H7 (cell line): ENCODE results near the gene TUSC2. TPM values are rescaled to one million over a fixed set of nuclear protein-coding genes. Genes with fewer than 3 reads are reported as not detected.
A peak's percentile ranks its signal among the peaks of the same experiment; 100 is the strongest.
"Not testable (repeated sequence)": the region's sequence is repeated elsewhere in the genome, so short reads cannot be mapped to it uniquely, and the experiment has no call there.

ENCODE experiments used
- DNase-seq: peaks from one replicate; pipeline ENCODE4 v3.0.0; 2012
- H3K27me3 ChIP-seq: 2 replicates; pipeline ENCODE4 v1.6.0; 2011; ENCODE audit warnings: mild to moderate bottlenecking, low read length; ENCODE audit not compliant: control insufficient read depth, insufficient read depth
- H3K36me3 ChIP-seq: replicated peaks from 2 replicates; pipeline ENCODE4 v1.5.1; 2011; ENCODE audit warnings: low read length; ENCODE audit not compliant: control insufficient read depth, insufficient read depth
- H3K4me3 ChIP-seq: 2 replicates; pipeline ENCODE4 v1.5.1; 2011; ENCODE audit warnings: low read depth, mild to moderate bottlenecking, control low read depth, low read length, moderate library complexity; ENCODE audit not compliant: insufficient read depth
- total RNA-seq: library from RNA; depleted of rRNA; stranded (reverse); fragments of >200 nt; shearing (Covaris generic); gene quantifications from 2 replicates; pipeline ENCODE4 v1.2.3, GENCODE V29; 2014

The TUSC2 gene
- total RNA-seq, 1 experiment from 2014 or later = 42.1 TPM

- Histone ChIP-seq H3K27me3 (no peaks in the 10 kb centered on the region), H3K36me3 (peaks cover 35% of the 10 kb centered on the region), H3K4me3 (peak overlapping the region; percentile 62)
- peak; percentile 98 for DNase-seq
Measured at GRCh38 chr3:50320853-50321335, 7.1 kb downstream of the TUSC2 start.

- Histone ChIP-seq H3K36me3 (peaks cover 33% of the 10 kb centered on the region), H3K27me3 (no peaks in the 10 kb centered on the region), H3K4me3 (peak overlapping the region; percentile 62)
- DNase-seq = no peak
Measured at GRCh38 chr3:50319894-50320625, 8.0 kb downstream of the TUSC2 start.

DNA sequence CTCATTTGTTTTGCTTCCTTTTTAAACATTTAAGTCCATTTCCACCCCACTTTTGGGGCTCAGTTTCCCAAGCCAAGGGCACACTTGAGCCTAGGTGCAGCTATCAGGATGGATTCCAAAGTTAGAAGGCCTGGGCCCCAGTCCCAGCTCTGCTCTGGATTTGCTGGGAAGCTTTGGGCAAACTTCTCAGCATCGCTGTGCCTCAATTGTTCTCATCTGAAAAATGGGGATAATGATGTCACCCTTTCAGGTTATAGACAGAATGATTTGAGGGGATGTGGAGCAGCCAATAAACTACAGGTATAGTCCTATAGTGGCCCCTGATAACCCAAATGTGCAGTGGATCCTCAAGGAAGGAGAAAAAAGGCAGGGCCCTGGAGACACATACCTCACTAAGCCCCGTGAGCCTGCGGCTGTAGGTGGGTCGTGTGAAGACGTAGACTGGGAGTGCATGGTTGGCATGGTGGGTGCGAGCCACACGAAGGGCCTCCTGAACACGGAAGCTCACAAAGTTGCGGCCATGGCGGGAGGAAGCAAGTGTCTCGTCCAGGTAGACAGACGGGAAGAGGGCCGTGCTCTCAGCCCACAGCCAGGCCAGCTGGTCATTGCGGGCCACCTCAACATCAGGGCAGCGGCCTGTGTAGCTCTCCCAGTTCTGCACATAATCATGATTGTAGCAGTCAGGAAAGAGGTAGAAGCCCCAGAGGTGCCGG is 8.7 kb downstream of the TUSC2 start:
- no peak for DNase-seq
- H3K27me3 ChIP-seq = no peaks in the 10 kb centered on the region
- no peak overlapping the region for H3K4me3 ChIP-seq
- peaks cover 33% of the 10 kb centered on the region for H3K36me3 ChIP-seq

GRCh38 chr3:50318615-50319014 is 9.4 kb downstream of the TUSC2 start:
- no peak overlapping the region for H3K4me3 ChIP-seq

GRCh38 chr3:50318163-50318562 is 9.9 kb downstream of the TUSC2 start:
- no peak for DNase-seq
- no peaks in the 10 kb centered on the region for H3K27me3 ChIP-seq
- H3K36me3 ChIP-seq = peaks cover 31% of the 10 kb centered on the region
- H3K4me3 ChIP-seq = no peak overlapping the region

More at GRCh38 chr3:50318615-50319014, 9.4 kb downstream of the TUSC2 start:
- no peaks in the 10 kb centered on the region for H3K27me3 ChIP-seq
- no peak for DNase-seq
- H3K36me3 ChIP-seq = peaks cover 31% of the 10 kb centered on the region

DNA sequence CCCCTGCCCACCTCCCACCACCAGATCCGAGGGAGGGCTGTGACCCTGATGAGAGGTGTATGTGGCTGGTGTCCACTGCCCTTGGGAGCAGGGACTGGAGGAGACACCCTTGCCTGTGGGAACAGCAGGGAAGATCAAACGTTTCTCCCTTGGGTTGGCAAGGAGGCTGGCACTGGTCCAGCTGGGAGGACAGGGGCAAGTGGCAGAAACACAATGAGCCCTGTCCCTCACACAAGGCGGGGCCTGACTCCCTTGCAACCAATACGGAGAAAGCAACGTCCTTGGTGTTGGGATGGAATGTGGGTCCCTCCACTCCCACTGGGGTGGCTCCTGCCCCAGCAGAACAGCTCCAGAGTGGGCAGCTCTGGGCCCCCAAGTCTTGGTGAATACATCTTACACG is 10.7 kb downstream of the TUSC2 start:
- H3K27me3 ChIP-seq = no peaks in the 10 kb centered on the region

DNA sequence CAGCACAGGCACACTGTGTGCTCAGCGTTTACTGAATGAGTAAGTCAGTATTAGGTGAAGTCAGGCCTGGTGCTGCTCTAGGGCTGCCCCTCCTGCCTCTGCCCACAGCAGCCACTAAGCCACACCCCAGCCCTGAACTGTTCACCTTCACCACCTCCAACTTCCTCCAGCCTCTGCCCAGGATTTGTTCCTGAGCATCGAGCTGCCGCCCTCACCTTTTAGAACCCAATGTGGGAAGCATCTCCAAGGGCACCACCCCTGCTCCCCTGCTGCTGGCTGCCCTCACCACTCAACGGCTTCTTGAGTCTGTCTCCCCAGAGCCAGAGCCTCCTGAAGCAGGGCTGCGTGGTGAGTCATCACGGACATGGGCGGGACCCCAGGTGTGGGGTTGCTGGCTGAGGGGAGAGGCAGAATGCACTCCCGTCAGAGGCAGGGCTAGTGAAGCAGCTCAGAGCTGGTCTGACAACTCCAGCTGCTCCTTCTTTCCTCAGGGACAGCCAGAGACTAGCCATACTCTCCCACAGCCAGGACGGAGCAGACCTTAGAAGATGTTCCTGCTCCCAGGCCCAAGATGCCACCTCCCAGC is 11.3 kb downstream of the TUSC2 start:
- Histone ChIP-seq H3K27me3 (no peaks in the 10 kb centered on the region), H3K36me3 (peaks cover 31% of the 10 kb centered on the region), H3K4me3 (no peak overlapping the region)
- DNase-seq = no peak

More for the DNA sequence above, 10.7 kb downstream of the TUSC2 start:
- DNase-seq = no peak
- Histone ChIP-seq H3K4me3 (no peak overlapping the region), H3K36me3 (peaks cover 31% of the 10 kb centered on the region)

DNA sequence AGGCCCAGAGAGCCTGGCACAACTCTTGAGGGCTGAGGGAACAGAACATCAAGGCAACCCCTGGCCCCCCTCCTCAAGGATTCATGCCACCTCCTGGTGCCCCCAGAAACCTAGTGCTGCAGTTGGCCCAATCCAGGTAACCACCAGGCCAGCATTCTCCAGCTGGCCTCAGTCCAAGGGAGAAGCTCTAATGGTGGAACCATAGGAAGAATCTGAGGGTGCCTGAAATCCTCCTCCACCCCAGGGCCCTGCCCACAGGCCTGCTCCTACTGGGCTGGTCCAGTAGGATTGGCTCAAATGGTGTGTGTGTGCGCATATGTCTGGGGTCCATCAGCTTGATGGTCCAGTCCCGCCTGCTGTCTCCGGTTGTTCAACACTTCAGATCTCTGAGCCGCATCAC is 13.2 kb downstream of the TUSC2 start:
- no peak overlapping the region for H3K4me3 ChIP-seq
- H3K27me3 ChIP-seq = no peaks in the 10 kb centered on the region
- H3K36me3 ChIP-seq = peaks cover 30% of the 10 kb centered on the region
- no peak for DNase-seq

DNA sequence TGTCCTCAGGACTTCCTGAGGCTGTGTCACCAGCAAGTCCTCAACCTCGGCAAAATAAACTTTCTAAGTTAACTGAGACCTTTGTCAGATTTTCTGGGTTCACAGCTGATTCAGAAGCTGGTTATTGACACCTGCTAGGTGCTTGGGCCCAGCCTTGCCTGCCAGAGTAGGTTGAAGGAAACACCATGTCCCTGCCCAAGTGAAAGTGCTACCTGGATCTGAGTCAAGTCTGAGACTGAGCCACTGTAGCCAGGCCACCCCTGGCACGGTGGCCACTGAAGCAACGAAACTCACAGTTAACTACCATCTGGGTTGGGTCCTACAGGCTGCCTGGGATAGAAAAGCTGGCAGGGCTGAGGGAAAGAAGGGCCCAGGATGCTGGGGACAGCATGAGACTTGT is 13.7 kb downstream of the TUSC2 start:
- Histone ChIP-seq H3K27me3 (no peaks in the 10 kb centered on the region), H3K4me3 (no peak overlapping the region), H3K36me3 (peaks cover 25% of the 10 kb centered on the region)
- no peak for DNase-seq

DNA sequence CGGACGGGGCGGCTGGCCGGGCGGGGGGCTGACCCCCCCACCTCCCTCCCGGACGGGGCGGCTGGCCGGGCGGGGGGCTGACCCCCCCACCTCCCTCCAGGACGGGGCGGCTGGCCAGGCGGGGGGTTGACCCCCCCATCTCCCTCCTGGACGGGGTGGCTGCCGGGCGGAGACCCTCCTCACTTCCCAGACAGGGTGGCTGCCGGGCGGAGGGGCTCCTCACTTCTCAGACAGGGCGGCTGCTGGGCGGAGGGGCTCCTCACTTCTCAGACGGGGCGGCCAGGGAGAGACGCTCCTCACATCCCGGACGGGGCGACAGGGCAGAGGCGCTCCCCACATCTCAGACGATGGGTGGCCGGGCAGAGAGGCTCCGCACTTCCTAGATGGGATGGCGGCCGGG is 16.0 kb downstream of the TUSC2 start:
- not testable (repeated sequence) for H3K36me3 ChIP-seq, DNase-seq, H3K4me3 ChIP-seq, H3K27me3 ChIP-seq

DNA sequence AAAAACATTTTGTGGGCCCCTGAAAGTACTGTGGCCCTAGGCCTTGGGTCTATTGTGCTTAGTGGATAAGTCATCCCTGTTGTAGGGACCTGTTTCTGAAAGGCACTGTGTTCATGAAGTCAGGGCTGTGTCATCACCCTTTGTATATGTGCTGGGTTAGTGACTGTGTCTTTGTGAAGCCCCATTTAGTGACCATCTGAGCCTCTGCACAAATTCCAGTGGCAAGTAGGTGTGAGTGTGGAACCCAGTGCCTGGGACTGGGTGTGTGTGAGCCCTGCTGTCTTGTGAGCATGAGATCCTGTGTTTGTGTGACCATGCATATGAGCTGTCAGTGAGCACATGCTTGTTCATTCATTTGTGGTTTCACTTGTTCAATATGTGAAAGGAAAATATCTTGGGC is 23.4 kb downstream of the TUSC2 start:
- no peak for DNase-seq
- Histone ChIP-seq H3K4me3 (no peak overlapping the region), H3K27me3 (no peaks in the 10 kb centered on the region), H3K36me3 (no peaks in the 10 kb centered on the region)

GRCh38 chr3:50303013-50303815 is 24.8 kb downstream of the TUSC2 start, which contains the start of gene HYAL1:
HYAL1 (minus strand) TSS chr3:50303574; CDS start chr3:50302956, 618 bp downstream.
- DNase-seq = peak; percentile 98
- H3K36me3 ChIP-seq = no peaks in the 10 kb centered on the region
- no peaks in the 10 kb centered on the region for H3K27me3 ChIP-seq
- H3K4me3 ChIP-seq = peak within 1 kb of the TSS; percentile 10; the same call in 1 of the 2 replicates

DNA sequence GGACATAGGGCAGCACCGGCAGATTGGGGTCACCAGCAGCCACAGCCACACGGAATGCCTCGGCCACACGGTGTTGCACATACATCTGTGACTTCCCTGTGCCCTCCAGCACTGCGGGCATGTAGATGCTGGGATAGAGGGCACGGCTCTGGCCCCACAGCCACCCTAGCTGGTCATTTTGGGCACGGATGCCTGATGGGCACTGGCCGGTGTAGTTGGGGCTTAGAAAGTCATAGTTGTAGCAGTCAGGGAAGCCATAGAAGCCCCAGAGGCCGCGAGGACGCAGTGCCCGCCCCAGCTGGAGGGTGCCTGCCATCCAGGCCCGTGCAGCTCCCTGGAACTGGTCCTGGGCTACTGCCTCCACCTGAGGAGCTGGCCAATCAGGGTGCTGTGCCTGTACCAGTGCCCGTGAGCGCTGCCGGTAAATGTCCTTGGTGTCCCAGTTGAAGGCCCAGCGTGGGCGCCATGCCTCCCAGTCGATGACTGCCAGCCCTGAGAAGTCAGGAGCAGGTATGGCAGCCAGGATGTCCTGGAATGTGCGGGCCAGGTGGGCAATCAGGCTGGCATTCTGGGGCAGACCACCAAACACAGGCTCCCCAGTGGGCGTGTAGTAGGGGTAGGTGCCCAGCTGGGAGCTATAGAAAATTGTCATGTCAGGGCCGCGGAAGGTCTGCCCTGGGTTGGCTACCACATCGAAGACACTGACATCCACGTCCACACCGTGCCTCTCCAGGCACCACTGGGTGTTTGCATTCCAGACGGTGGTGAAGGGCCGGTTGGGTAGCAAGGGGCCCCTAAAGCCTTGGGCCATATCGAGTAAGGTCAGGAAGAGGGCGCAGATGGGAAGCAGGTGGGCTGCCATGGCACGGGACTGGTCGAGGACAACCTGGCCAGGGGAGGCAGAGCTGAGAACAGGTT is 25.7 kb downstream of the TUSC2 start:
- no peaks in the 10 kb centered on the region for H3K27me3 ChIP-seq
- no peak overlapping the region for H3K4me3 ChIP-seq
- no peaks in the 10 kb centered on the region for H3K36me3 ChIP-seq
- DNase-seq = no peak
